ENCODE data around the gene NABP2.
"Not testable (repeated sequence)": the region's sequence is repeated elsewhere in the genome, so short reads cannot be mapped to it uniquely, and the experiment has no call there.

The NABP2 gene

DNA sequence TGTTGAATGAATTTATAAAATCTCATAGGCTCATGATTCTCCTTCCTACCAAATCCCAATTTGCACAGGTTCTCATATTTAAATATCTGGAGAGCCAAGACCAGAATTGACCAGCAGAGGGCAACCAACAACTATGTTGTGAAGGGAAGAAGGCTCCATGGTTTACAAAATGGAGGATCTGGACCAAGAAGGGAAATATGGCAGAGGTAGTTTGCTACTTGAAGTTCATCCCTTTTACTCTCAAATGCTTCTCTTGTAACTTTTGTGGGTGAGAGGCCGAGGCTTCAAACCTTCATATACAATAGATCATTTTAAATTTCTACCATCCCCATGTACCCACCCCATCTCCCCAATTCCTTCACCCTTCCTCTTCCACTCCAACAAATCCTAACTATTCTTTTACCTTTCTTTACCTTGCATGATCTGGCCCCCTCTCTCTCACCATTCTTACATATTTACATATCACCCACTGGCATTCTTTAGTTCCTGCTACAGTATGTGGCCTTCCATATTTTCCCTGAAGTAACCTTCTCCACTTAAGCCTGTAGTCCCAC is 31.0 kb upstream of the NABP2 start:
- no peaks in the 10 kb centered on the region for H3K36me3 ChIP-seq (ENCODE audit: control insufficient read depth, insufficient read depth, low read length)
- no peak overlapping the region for H3K27ac ChIP-seq (ENCODE audit: low read length)
- WGBS (ENCODE audit: insufficient coverage, insufficient read length), result no CpG with 5 or more reads among the region's 1 CpG
- H3K9me3 ChIP-seq (ENCODE audit: control insufficient read depth, insufficient read depth, low read length), result no peaks in the 10 kb centered on the region
- H3K4me3 ChIP-seq (ENCODE audit: low read length), result no peak overlapping the region
- DNase-seq (ENCODE audit: low read depth, low spot score), result peak; percentile 60
- H3K27me3 ChIP-seq (ENCODE audit: control insufficient read depth, insufficient read depth, low read length), result no peaks in the 10 kb centered on the region
- H3K4me1 ChIP-seq (ENCODE audit: control insufficient read depth, insufficient read depth, low read length), result no peaks in the 10 kb centered on the region

DNA sequence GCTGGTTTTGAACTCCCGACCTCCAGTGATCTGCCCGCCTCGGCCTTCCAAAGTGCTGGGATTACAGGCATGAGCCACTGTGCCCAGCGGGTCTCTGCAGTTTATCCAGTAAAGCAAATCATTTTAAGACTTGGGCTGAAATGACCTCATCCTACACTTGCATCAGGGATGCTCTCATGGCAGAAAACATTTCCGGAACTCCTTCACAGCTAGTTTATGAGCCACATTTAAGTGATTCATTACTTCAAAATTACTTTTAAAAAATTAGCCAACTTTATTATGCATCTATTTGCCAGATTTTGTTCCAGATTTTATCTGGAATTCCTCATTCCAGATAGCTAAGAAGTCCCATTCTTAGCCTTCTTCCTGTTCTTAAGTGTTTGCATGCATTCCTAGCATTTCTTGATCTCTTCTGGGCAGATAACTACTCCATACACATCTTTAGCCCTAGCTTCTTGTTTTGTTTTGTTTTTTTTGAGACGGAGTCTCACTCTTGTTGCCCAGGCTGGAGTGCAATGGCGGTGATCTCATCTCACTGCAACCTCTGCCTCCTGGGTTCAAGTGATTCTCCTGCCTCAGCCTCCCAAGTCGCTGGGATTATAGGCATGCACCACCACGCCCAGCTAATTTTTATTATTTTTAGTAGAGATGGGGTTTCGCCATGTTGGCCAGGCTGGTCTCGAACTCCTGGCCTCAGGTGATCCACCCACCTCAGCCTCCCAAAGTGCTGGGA is 27.2 kb upstream of the NABP2 start:
- DNase-seq (ENCODE audit: low read depth, low spot score); H3K9me3 ChIP-seq (ENCODE audit: control insufficient read depth, insufficient read depth, low read length); H3K4me3 ChIP-seq (ENCODE audit: low read length); H3K27ac ChIP-seq (ENCODE audit: low read length); H3K36me3 ChIP-seq (ENCODE audit: control insufficient read depth, insufficient read depth, low read length); H3K4me1 ChIP-seq (ENCODE audit: control insufficient read depth, insufficient read depth, low read length); H3K27me3 ChIP-seq (ENCODE audit: control insufficient read depth, insufficient read depth, low read length): not testable (repeated sequence)
- no CpG with 5 or more reads among the region's 11 CpGs for WGBS (ENCODE audit: insufficient coverage, insufficient read length)

DNA sequence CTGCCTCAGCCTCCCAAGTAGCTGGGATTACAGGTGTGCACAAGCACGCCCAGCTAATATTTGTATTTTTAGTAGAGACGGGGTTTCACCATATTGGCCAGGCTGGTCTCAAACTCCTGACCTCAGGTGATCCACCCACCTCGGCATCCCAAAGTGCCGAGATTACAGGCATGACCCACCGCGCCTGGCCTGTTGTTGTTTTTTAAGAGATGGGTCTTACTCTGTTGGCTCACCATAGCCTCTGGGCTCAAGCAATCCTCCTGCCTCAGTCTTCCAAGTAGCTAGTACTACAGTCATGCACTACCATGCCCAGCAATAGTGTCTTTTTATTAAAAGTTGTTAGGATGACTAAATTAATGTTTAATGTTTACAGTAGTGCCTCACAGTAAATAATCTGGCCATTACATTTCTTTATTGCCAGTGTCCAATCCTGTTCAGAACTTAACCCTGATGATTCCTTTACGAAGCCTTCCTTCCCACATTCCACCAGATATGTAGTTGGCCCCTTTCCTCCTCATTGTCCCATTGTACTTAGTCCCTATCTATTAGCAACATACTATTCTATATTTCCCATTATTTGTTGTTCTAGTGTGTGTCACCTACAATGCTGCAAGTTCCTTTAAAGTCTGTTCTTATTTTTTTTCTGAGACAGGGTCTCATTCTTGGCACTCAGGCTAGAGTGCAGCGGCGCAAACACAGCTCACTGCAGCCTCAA is 26.1 kb upstream of the NABP2 start:
- no peak for DNase-seq (ENCODE audit: low read depth, low spot score)
- H3K27ac ChIP-seq (ENCODE audit: low read length), result no peak overlapping the region
- no peak overlapping the region for H3K4me3 ChIP-seq (ENCODE audit: low read length)
- H3K36me3 ChIP-seq (ENCODE audit: control insufficient read depth, insufficient read depth, low read length), result no peaks in the 10 kb centered on the region
- no peaks in the 10 kb centered on the region for H3K27me3 ChIP-seq (ENCODE audit: control insufficient read depth, insufficient read depth, low read length)
- H3K9me3 ChIP-seq (ENCODE audit: control insufficient read depth, insufficient read depth, low read length), result no peaks in the 10 kb centered on the region
- WGBS (ENCODE audit: insufficient coverage, insufficient read length), result no CpG with 5 or more reads among the region's 9 CpGs
- H3K4me1 ChIP-seq (ENCODE audit: control insufficient read depth, insufficient read depth, low read length), result no peaks in the 10 kb centered on the region

DNA sequence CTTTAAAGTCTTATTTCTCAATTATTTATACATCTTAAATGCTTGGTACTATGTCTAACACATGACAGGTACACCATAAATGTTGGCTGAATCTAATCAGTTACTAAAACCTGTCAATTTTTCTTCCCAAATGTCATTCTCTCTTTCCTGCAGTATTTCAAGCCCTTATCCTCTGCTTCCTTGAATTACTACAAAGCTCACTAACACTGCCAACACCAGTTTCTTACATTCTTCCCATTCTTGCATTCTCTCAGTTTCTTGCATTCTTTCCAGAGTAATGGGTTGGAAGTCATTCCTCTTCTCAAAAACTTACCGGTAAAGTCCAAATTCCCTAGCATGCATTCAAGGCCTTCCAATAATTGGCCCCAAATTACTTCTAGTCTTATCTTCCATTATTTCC is 25.3 kb upstream of the NABP2 start:
- no peak for DNase-seq (ENCODE audit: low read depth, low spot score)
- no CpG with 5 or more reads among the region's 1 CpG for WGBS (ENCODE audit: insufficient coverage, insufficient read length)
- no peaks in the 10 kb centered on the region for H3K27me3 ChIP-seq (ENCODE audit: control insufficient read depth, insufficient read depth, low read length)

GRCh38 chr12:56202366-56202765 is 21.8 kb upstream of the NABP2 start:
- DNase-seq (ENCODE audit: low read depth, low spot score), result no peak
- no peak overlapping the region for H3K27ac ChIP-seq (ENCODE audit: low read length)
- H3K36me3 ChIP-seq (ENCODE audit: control insufficient read depth, insufficient read depth, low read length), result peaks cover 14% of the 10 kb centered on the region; the same call in 1 of the 2 replicates
- no peaks in the 10 kb centered on the region for H3K4me1 ChIP-seq (ENCODE audit: control insufficient read depth, insufficient read depth, low read length)
- no peaks in the 10 kb centered on the region for H3K9me3 ChIP-seq (ENCODE audit: control insufficient read depth, insufficient read depth, low read length)
- no peaks in the 10 kb centered on the region for H3K27me3 ChIP-seq (ENCODE audit: control insufficient read depth, insufficient read depth, low read length)
- WGBS (ENCODE audit: insufficient coverage, insufficient read length), result no CpG with 5 or more reads among the region's 1 CpG
- no peak overlapping the region for H3K4me3 ChIP-seq (ENCODE audit: low read length)

More for the DNA sequence above, 25.3 kb upstream of the NABP2 start:
- no peaks in the 10 kb centered on the region for H3K4me1 ChIP-seq (ENCODE audit: control insufficient read depth, insufficient read depth, low read length)
- H3K36me3 ChIP-seq (ENCODE audit: control insufficient read depth, insufficient read depth, low read length), result no peaks in the 10 kb centered on the region
- H3K9me3 ChIP-seq (ENCODE audit: control insufficient read depth, insufficient read depth, low read length), result no peaks in the 10 kb centered on the region
- H3K4me3 ChIP-seq (ENCODE audit: low read length), result no peak overlapping the region
- no peak overlapping the region for H3K27ac ChIP-seq (ENCODE audit: low read length)

DNA sequence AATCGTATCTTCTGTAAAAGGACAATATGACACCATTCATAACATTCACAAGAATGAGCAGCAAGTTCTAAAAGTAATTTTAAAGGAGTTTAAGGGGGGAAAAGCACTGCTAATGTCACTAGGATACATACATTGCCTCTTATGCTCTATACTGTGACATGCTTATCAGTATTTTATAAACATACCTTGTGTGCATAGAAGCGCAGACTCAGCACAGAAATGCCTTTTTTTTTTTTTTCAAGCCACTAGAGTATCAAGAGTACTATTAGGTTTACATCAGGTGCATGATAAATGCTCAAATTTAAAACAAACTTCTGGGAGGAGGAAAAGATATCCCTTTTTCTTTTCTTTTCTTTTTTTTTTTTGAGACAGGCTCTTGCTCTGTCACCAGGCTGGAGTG is 21.3 kb upstream of the NABP2 start:
- Histone ChIP-seq H3K27ac (ENCODE audit: low read length) (no peak overlapping the region), H3K36me3 (ENCODE audit: control insufficient read depth, insufficient read depth, low read length) (peaks cover 18% of the 10 kb centered on the region; the same call in 1 of the 2 replicates), H3K4me3 (ENCODE audit: low read length) (no peak overlapping the region), H3K9me3 (ENCODE audit: control insufficient read depth, insufficient read depth, low read length) (no peaks in the 10 kb centered on the region), H3K27me3 (ENCODE audit: control insufficient read depth, insufficient read depth, low read length) (no peaks in the 10 kb centered on the region), H3K4me1 (ENCODE audit: control insufficient read depth, insufficient read depth, low read length) (no peaks in the 10 kb centered on the region)
- DNase-seq (ENCODE audit: low read depth, low spot score), result no peak
- no CpG with 5 or more reads among the region's 2 CpGs for WGBS (ENCODE audit: insufficient coverage, insufficient read length)

GRCh38 chr12:56204275-56204674 is 19.9 kb upstream of the NABP2 start:
- no peaks in the 10 kb centered on the region for H3K9me3 ChIP-seq (ENCODE audit: control insufficient read depth, insufficient read depth, low read length)
- peaks cover 22% of the 10 kb centered on the region; the same call in 1 of the 2 replicates for H3K36me3 ChIP-seq (ENCODE audit: control insufficient read depth, insufficient read depth, low read length)
- H3K27me3 ChIP-seq (ENCODE audit: control insufficient read depth, insufficient read depth, low read length), result no peaks in the 10 kb centered on the region
- no peak for DNase-seq (ENCODE audit: low read depth, low spot score)
- H3K27ac ChIP-seq (ENCODE audit: low read length), result no peak overlapping the region
- no peak overlapping the region for H3K4me3 ChIP-seq (ENCODE audit: low read length)
- no peaks in the 10 kb centered on the region for H3K4me1 ChIP-seq (ENCODE audit: control insufficient read depth, insufficient read depth, low read length)

GRCh38 chr12:56205445-56205844 is 18.7 kb upstream of the NABP2 start:
- Histone ChIP-seq H3K4me3 (ENCODE audit: low read length) (no peak overlapping the region), H3K36me3 (ENCODE audit: control insufficient read depth, insufficient read depth, low read length) (peaks cover 27% of the 10 kb centered on the region), H3K27me3 (ENCODE audit: control insufficient read depth, insufficient read depth, low read length) (no peaks in the 10 kb centered on the region), H3K4me1 (ENCODE audit: control insufficient read depth, insufficient read depth, low read length) (no peaks in the 10 kb centered on the region; the same call in 1 of the 2 replicates), H3K27ac (ENCODE audit: low read length) (no peak overlapping the region), H3K9me3 (ENCODE audit: control insufficient read depth, insufficient read depth, low read length) (no peaks in the 10 kb centered on the region)
- DNase-seq (ENCODE audit: low read depth, low spot score), result no peak

- H3K9me3 ChIP-seq (ENCODE audit: control insufficient read depth, insufficient read depth, low read length), result no peaks in the 10 kb centered on the region
- WGBS (ENCODE audit: insufficient coverage, insufficient read length), result no CpG with 5 or more reads among the region's 14 CpGs
- no peaks in the 10 kb centered on the region for H3K27me3 ChIP-seq (ENCODE audit: control insufficient read depth, insufficient read depth, low read length)
- no peak overlapping the region for H3K27ac ChIP-seq (ENCODE audit: low read length)
- H3K36me3 ChIP-seq (ENCODE audit: control insufficient read depth, insufficient read depth, low read length), result peaks cover 32% of the 10 kb centered on the region
- no peaks in the 10 kb centered on the region; the same call in 1 of the 2 replicates for H3K4me1 ChIP-seq (ENCODE audit: control insufficient read depth, insufficient read depth, low read length)
- H3K4me3 ChIP-seq (ENCODE audit: low read length), result no peak overlapping the region
- no peak for DNase-seq (ENCODE audit: low read depth, low spot score)
These were observed 17.5 kb upstream of the NABP2 start for GRCh38 chr12:56206452-56207166.

- H3K4me3 ChIP-seq (ENCODE audit: low read length), result no peak overlapping the region
- no peak overlapping the region for H3K27ac ChIP-seq (ENCODE audit: low read length)
- no peaks in the 10 kb centered on the region; the same call in 1 of the 2 replicates for H3K4me1 ChIP-seq (ENCODE audit: control insufficient read depth, insufficient read depth, low read length)
- H3K9me3 ChIP-seq (ENCODE audit: control insufficient read depth, insufficient read depth, low read length), result no peaks in the 10 kb centered on the region
- DNase-seq (ENCODE audit: low read depth, low spot score), result no peak
- H3K36me3 ChIP-seq (ENCODE audit: control insufficient read depth, insufficient read depth, low read length), result peaks cover 40% of the 10 kb centered on the region
- no peaks in the 10 kb centered on the region for H3K27me3 ChIP-seq (ENCODE audit: control insufficient read depth, insufficient read depth, low read length)
- WGBS (ENCODE audit: insufficient coverage, insufficient read length), result no CpG with 5 or more reads among the region's 6 CpGs
These were observed 16.1 kb upstream of the NABP2 start for GRCh38 chr12:56208006-56208405.

Data from iPS DF 6.9 (cell line).